GM12874 (cell line): Measurements from ENCODE around the gene SF3B2.

Experiments
- TF ChIP-seq, protein P1 (sequence below): IDR thresholded peaks from 2 replicates; pipeline ENCODE4 v1.5.1; 2011; ENCODE audit warnings: low read depth, mild to moderate bottlenecking, control low read depth, low read length, moderate library complexity; ENCODE audit not compliant: insufficient read depth

Gene SF3B2

DNA sequence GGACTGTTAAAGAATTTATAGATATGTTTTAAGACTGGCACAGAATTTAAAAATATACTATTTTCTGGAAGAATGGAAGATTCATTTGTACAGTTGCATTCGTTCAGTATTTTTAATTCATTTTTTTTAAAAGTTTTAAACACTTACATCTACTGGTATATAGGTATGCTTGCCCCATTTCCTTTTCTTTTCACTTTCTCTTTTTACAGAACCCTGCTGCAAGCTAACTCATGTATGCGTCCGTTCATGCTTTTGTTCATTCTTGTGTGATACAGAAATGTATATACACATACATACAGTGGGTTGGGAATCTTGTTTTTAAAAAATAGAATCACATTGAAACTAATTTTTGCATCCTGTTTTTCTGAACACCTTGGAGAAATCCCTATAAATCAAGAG is 48.9 kb downstream of the SF3B2 start:
- TF ChIP-seq, protein P1, sequence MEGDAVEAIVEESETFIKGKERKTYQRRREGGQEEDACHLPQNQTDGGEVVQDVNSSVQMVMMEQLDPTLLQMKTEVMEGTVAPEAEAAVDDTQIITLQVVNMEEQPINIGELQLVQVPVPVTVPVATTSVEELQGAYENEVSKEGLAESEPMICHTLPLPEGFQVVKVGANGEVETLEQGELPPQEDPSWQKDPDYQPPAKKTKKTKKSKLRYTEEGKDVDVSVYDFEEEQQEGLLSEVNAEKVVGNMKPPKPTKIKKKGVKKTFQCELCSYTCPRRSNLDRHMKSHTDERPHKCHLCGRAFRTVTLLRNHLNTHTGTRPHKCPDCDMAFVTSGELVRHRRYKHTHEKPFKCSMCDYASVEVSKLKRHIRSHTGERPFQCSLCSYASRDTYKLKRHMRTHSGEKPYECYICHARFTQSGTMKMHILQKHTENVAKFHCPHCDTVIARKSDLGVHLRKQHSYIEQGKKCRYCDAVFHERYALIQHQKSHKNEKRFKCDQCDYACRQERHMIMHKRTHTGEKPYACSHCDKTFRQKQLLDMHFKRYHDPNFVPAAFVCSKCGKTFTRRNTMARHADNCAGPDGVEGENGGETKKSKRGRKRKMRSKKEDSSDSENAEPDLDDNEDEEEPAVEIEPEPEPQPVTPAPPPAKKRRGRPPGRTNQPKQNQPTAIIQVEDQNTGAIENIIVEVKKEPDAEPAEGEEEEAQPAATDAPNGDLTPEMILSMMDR, result no peak

DNA sequence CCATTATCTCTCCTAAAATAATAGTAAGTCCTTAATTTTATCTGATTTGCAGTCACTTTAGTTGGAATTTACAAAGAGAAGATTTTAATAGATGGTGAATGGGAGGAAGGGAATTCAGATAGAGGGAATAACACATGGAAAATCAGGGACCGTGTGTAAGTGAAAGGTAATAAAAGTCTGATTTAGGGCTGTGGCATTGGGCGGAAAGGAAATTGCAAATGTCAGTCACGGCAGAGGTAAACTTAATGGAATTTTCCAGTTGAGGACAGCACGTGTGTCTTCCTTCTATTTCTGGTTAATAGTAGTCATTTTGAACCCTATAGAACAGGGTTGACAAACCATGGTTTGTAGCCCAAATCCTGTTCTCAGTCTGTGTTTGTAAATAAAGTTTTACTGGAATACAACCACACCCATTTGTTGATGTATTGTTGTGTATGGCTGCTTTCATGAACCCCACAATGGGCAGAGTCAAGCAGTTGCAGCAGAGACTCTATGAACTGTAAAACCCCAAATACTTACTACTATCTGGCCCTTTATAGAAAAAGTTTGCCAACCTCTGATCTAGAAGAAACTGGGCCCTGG is 52.0 kb downstream of the SF3B2 start:
- TF ChIP-seq, protein P1, result no peak

DNA sequence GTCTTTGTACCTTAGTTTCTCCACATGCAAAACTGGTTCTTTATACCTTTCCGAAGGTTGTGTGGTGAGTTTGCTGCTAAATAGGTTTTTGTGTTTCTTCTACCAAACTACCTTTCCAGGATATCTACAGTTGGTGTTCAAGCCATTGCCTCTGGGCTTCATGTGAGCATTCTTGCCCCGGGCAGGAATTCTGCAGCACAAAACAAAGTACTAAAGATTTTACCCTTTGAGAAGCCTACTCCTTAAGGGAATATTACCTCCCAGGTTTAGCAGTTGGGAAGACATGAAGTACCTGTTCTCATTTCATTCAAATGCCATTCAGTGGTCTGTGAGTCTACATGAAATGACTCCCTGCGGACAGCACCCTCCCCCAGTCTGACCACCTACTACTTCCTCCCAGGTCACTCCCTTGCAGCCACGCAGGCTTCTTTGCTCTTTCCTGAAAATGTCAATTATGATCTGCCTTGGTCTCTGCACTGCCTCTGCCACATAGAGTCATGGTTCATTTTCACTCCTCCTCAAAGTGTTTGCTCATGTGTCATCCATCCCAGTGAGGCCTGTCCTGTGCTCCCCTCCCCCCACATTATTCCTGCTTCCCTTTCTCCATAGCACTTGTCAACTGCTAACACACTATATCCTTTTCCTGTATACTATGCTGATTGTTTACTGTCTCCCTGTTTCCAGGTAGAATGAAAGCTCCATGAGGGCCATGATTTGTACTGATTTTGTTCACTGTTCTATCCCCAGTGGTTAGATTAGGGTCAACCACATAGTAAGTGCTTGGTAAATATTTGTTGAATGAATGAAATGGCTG is 54.8 kb downstream of the SF3B2 start:
- TF ChIP-seq, protein P1, result no peak

DNA sequence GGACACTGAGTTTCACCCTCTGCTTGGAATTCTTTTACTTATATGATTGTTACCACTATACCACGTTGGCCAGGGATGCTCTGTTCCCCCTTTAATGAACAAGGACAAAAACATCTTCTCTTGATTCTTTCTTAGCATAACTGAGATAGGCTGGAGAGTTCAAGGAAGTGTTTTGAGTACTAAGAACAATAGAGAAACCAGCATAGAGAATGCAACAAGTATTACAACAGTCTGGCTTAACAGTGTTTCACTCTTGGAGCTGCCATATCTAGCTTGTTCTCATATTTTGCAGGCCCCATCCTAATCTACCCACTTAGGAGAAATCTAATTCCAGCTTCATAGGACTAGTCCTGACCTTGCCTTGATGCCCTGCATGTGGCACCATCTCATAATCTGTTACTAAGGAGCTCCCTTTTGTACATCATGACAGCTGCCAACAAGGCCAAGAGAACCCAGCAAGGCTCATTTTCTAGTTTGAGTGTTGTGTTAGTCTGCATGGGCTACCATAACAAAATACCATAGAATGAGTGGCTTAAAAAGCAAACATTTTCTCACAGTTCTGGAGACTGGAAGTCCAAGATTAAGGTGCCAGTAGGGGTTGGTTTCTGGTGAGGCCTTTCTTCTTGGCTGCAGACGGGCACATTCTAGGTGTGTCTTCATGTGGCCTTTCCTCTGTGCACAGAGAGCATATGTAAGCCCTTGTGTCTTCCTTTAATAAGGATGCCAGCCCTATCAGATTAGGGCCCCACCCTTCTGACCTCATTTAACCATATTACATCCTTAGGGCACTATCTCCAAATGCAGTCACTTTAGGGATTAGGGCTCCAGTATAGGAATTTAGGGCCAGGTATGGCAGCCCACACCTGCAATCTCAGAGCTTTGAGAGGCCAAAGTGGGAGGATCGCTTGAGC is 55.7 kb downstream of the SF3B2 start:
- TF ChIP-seq, protein P1, result no peak

DNA sequence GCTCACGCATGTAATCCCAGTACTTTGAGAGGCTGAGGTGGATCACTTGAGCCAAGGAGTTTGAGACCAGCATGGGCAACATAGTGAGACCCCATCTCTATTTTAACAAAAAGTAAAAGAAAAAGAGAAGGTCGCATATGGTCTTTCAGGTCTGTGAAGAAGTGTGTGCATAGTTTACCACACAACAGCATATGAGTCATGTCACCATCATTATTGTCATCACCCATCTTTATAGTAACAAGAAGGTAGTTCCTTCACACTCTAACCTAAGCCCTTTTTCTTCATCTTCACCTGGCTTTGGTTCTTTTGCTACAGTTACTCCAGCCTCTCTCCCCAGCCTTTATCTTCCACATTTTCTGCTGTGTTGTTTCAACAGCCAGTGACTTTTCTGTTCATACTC is 57.1 kb downstream of the SF3B2 start:
- TF ChIP-seq, protein P1, result no peak

DNA sequence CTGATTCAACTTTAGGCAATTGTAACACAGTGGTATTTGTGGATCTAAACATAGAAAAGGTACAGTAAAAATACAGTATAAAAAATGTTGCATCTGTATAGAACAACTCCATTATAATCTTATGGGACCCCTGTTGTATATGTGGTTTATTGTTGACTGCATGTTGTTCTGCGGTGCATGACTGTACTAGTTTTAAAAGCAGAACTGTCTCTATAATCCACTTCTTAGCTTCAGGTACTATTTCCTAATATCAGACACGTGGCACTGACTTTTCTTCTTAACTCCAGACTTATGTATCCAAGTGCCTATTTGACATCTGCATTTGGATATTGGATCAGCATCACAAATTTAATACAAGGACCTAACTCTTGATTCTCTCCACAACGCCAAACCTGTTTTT is 59.0 kb downstream of the SF3B2 start:
- TF ChIP-seq, protein P1, result no peak

DNA sequence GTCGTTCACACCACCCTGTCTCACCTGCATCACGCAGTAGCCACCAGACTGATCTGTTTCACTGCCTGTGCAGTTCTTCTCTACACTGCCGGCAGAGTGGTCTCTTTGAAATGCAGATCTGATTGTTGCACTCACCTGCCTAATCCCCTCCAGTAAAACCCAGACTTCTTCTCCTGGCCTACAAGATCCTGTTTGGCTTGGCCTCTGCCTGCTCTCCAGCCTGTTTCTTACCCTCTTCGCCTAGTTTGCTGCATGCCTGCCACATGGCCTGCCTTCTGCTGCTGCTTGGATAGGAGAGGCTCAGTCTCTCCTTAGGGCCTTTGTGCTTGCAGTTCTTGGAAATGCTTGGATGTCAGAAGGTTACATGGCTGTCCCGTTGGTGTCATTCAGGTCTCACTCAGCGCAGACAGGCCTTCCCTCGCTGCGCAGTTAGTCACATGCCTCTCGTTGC is 59.9 kb downstream of the SF3B2 start:
- TF ChIP-seq, protein P1, result no peak
